GM20431 (cell line): ENCODE data around the gene CLDN24.

Experiments used
- in situ Hi-C: fragments of 300-500 bp; cut with MseI, MboI; formaldehyde crosslinking; loops from one replicate; pipeline ENCODE4 v1.15.0; 2020; ENCODE audit warnings: low sequenced_read_pairs; ENCODE audit not compliant: unreplicated experiment

Gene CLDN24

DNA sequence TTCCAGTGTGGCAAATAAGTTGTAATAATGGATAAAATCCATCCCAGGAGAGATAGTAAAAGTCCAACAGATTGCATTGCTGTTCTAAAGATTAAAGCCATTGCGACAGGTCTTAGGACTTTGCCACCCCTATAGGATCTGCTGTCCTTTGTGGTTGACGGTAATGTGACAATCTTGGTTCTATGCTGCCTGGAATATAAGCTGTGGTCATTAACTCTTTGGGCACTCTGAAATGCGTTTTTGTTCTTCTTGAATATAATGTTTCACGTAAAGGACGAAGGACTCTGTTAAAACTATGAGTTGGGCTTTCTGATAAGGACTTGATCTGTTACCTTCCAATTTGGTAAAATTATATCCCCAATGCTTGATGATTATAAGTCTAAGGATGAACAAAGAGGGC lies at the start of gene CLDN24:
CLDN24 (minus strand) TSS at position 101 of the 400 bp plus-strand sequence; CDS start at position 101, 0 bp downstream.
- in situ Hi-C loops: no loop called here

DNA sequence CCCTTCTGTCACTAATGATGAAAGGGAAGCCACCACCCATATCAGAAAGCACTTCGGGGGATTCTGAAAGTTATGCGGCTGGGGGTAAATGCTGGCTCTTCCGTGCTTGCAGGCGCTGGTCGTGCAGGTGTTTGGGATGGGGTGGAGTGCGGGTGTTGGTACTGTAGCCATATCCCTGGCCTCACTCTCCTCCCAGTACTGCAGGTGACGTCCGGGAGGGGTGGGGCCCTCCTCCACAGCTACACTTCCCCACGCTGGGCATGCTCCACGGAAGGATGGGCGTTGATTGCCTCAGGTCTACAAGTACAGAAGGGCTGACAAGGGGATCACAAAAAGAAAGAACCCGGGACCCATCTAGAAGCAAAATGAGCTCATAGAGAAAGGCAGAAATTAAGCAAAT lies 48.6 kb upstream of the CLDN24 start:
- in situ Hi-C loops: no loop called here

DNA sequence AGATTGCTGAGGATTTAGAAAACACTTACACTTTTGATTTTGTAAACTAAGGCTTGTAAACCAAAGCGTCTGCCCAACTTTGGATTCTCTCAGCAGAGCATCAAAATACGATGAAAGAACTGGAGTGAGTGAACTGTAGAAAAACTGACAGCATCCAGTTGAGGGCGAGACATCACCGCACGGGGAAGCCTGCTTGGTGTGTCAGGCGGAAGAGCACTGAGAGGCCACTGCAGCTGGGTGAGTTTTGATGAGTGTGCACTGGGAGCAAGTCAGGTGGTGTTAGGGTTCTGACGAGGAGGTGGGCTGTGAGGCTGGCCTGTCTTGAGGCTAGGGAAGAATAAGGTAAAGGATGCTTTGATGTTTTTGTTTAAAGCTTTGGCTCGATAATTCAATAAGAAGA lies 46.8 kb upstream of the CLDN24 start:
- in situ Hi-C loops: no loop called here

DNA sequence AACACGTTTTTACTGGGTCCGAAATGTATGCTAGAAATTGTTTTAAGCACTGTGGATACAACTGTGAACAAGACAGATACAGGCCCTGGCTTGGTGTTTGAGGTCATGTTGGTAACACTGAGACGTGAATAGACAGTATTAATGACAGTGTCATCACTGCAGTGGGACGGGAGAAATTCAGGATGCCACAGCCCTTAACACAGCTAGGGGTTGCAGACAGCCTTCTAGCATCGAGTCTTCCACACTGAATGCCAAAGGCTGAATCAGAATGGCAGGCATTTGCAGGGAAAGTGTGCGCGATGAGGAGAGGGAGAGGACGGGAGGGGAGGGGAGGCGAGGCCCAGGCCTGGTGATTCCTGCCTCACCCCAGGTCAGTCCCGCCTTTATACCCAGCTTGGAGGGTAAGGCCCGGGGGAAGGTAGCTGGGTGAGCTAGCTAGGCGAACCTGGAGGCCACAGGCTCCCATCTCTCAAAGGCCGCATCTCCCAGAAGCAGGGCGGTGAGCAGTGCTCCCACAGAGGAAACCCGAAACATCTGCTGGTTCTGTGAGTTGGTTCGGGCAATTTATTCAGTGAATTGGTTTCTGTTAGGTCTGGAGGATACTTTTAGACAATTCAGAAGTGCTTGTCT lies 44.1 kb upstream of the CLDN24 start:
- in situ Hi-C loops: no loop called here

DNA sequence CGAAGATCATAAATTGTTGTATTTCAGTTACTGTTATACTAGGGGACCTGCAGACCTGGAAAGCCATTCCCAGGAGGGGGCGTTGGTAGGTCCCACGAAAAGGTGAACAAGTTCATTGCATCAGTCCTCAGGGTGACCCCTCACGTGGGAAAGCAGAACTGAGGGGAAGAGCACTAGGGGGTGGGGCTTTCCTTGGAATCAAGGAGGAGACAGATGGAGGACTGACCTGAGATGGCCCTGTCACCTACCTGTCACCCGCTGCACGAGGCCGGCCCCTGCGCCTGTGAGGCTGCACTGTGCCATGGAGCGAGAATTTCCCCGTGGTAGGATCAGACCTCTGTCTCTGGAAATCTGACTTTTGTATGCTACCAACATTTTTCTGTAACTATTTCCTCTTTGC lies 41.8 kb upstream of the CLDN24 start:
- in situ Hi-C loops: no loop called here

DNA sequence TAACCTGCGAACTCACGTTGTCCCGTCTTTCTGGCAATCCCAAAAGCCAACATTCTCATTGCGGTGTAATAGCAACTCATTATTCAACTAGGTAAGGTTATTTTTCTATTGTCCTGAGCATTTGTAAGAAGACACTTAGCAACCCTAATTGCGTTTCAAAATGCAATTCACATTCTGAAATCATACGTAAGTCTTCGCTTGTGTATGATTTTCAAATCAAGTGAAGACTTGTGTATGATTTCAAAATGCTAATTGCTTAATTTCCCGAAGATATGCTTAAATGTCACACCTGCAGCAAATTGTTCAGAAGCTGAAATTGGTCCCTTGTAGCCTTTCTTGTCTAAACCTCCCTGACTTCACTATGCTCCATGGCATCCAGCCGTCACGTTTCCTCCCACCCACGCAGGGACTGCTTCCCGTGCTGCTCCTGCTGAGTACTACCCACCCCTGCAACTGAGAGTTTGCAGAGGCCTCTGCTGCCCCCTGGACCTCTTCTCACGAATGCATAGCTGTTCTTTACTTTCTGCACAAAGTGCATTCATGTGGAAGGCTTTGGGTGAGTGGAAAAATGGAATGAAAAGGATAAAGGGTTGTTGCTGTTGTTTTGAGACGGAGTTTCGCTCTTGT lies 40.8 kb upstream of the CLDN24 start:
- in situ Hi-C loops: no loop called here

DNA sequence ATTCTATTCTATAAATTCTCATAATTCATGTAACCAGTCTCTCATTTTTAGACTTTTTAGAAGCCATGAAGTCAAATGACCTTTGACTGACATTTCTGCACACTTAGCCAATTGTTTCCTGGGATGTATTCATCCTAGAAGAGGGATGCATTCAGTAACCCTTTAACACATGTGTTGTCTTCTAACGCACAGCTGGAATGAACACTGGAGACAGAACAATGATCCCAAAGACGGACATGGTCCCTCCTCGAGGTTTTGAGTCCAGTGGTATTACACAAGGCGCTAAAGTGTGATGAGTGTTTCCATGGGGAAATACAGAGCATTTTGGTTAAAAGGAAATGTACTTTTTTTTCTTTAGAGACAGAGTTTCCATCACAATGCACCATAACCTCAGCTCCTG lies 39.8 kb upstream of the CLDN24 start:
- in situ Hi-C loops: no loop called here

DNA sequence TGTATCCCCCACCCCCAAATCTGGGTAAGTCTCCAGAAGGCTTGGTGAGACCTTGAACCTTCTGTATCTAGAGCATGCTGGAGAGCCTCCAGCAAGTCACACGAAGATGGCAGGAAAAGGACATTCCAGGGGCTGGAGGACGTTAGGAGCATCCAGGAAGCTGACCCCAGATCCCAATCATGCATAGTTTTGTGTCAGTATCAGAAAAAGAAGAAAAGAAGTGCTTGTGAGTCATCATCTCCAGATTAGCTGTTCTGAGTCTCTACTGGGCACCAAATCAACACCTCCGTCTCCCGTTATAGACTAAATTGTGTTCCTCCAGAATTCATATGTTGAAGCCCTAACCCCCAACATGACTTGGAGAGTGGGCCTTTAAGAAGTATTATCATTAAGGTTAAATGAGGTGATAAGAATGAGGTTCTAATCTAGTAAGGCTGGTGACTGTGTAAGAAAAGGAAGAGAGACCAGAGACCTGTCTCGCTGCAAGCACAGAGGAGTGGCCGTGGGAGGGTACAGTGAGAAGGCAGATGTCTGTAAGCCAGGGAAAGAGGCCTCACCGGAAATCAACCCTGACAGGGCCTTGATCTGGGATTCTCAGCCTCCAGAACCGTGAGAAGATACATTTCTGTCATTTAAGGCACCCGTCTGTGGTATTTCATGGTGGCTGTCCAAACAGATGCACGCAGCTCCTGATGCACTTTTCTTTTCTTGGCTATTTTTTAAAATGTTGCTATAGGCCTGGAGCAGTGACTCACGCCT lies 38.1 kb upstream of the CLDN24 start:
- in situ Hi-C loops: no loop called here

DNA sequence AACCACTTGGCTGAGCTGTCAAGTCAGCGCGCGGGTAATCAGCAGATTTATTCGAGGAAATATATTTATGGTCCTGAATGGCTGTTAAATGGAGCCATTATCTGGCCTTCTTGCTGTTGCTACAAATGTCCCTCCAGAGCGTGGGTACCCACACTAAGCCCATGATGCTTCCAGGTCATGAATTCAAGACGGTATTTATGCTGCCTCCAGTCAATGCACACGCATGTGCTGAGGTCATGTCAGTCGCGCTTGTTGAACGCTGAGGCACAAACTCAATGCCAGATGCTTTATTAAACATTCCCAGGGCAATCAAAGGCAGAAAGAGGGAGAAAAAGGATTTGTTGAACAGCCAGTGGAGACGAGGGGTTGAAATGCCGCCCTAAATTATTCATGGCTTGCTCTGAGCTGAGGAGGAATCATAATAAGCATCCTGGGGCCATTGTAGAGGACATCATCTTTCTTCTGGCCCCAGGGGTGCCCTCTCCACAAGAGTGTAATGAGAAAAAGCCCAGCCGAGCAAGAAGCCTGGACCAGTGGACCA lies 36.1 kb upstream of the CLDN24 start:
- in situ Hi-C loops: no loop called here

DNA sequence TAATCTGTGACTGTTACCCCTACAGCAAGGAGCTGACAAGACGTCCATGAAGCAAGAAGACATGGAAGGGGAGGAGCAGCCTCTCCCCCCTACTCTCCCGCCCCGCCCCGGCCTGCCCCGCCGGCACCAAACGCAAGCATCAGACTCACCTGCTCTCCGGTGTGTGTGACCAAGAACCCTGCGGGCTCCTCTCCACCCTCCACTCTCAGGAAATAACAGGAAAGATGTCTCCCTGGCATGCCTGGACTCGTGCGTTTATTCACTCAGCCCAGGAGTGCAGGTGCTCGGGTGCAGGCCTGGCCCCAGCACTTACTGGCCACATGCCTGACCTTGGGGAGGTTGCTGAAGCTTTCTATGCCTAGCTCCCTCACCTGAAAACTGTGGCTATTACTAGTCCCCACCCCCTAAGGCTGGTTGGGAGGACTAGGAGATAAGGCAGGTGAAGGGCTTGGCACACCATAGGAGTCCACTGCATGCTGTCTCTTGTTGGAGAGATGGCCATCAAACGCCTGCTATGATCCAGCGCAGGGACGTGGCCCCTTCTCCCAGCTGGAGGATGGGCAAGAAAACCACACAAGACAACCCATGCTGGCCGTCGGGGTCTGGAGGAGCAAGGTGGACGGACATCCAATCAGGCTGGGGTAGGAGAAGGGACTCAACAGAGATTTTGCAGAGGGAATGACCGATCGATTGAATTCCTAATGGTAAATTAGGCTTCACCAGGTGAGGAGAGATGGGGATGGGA lies 34.9 kb upstream of the CLDN24 start:
- in situ Hi-C loops: no loop called here

DNA sequence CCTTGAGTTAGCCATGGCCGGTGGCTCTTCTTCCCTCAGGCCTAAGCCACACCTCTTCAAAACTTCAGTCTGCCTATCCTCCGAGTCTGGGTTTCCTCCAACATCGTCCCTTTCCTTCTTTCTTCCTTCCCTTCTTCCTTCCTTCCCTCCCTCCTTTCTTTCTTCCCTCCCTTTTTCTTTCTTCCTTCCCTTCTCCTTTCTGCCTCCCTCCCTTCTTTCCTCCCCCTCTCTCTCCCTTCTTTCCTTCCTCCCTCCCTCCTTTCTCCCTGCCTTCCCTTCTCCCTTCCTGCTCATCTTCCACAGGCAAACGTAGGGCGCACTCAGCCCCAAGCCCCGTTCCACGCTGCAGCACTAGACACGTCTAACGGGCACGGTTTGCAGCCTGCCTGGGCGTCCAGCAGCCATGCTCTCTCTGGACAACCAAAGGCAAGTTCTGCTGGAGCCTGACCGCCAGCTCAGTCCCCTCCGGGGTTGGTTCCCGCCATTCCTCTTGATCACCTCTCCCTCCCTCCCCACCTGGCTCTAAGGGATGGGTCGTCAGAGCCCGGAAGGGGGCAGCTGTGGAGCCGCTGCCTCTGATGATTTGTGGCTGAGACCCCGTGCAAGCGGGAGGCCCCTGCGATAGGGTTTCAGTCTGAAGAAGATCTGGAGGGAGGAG lies 34.1 kb upstream of the CLDN24 start:
- in situ Hi-C loops: no loop called here

DNA sequence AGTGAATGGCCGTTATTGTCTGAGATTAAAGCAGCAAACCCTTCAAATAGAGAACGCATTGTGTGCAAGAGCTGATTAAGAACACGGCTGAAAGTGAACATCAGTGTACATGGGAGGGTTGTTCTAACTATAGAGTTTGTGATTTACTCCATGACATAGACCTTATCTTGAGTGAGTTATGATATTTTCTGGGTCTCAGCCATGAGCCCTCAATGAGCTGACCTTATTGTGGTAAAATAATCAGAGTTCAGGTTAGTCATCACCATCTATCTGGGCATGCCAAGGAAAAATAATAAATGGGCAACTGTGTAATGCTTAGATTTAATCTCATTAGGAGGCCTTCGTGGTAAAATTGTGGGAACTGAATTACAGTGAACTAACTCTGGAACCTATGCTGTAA lies 33.2 kb upstream of the CLDN24 start:
- in situ Hi-C loops: no loop called here

DNA sequence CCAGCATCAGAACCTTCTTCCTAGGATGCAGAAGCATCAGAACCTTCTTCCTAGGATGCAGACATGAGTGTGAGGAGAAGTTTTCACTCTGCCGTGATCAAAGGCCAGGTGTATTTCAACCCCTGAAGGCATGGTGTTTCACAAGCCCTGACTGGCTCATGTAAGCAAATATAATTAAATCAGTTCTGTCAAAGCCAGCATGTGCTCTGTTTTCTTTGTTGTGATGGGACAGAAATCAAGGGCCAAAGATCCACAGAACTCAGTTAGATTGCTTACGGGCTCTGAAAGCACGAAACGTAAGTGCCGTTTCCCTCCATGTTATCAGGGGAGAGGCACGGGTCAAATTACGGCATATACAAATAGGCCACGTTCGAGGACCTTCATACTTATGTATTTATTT lies 32.0 kb upstream of the CLDN24 start:
- in situ Hi-C loops: no loop called here

DNA sequence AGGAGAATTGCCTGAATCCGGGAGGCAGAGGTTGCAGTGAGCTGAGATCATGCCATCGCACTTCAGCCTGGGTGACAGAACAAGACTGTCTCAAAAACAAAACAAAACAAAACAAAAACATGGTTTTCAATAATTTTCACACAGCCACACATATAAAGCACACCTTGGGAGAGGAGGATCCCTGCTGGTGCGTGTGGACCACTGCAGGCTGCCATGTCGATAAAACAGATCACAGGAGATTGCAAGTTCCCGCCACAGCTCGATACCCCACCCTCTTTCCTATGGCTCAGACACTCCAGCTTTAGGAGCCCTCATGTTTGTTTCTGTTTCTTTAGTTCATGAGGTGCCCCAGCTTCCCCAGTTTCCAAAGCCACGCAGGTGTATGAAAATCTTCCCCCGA lies 31.3 kb upstream of the CLDN24 start:
- in situ Hi-C loops: no loop called here

DNA sequence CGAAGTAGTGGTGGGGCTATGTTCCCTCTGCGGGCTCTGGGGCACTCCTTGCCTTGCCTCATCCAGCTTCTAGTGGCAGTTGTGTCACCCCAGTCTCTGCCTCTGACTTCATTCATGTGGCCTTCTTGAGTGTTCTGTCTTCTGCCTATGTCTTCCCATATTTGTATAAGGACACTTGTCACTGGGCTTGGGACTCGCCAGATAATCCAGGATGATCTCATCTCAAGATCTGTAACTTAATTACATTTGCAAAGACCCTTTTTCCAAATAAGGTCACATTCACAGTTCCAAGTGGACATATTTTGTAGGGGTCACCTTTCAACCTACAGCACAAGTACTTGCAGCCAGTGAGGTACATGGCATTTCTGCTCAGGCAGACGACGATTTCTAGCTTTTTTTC lies 30.3 kb upstream of the CLDN24 start:
- in situ Hi-C loops: no loop called here

DNA sequence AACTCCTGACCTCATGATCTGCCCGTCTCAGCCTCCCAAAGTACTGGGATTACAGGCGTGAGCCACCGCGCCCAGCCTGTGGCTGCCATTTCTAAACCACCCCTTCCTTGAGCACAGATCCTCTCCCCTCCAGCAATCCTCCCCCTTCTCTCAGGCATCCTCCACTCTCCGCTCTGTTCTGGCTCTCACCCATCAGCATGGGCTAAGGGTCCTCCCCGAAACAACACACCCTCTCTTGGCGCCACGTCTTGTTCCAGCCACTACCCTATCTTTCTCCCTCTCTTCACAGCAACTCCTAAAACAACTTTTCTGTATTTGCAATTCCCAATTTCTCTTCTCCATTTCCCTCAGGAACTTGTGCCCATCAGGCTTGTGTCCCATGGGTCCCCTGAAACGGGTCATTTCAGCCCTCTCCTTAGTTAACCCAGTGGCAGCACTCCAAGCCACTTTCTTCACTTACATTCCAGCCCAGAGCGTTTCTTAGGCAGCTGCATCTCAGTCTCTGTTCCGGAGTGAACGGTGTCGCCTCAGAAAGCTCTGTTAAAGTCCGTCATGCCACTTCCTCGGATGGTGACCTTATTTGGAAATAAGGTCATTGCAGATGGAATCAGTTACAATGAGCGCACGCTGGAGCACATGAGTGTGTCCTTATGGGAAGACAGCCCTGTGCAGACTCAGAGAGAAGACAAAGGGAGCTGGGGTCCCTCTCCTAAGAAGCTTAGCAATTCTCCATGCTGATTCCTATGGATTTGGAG lies 28.3 kb upstream of the CLDN24 start:
- in situ Hi-C loops: no loop called here

DNA sequence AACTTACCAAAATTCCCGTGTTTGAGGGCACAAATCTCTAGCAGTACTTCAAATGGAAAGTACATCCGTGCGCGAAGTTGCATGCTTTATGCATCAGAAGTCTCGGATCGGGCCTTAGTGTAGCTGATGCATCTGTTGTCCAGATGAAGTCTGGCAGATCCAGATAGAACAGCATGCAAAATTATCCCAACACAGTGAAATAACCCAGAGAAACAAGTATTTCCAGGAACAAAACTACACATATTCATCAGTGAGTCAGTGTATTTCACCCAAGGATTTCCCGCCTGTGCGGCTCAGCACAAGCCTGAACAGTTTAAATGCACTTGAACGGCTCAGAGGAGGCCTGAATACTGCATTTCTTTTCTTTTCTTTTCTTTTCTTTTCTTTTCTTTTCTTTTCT lies 27.4 kb upstream of the CLDN24 start:
- in situ Hi-C loops: no loop called here

DNA sequence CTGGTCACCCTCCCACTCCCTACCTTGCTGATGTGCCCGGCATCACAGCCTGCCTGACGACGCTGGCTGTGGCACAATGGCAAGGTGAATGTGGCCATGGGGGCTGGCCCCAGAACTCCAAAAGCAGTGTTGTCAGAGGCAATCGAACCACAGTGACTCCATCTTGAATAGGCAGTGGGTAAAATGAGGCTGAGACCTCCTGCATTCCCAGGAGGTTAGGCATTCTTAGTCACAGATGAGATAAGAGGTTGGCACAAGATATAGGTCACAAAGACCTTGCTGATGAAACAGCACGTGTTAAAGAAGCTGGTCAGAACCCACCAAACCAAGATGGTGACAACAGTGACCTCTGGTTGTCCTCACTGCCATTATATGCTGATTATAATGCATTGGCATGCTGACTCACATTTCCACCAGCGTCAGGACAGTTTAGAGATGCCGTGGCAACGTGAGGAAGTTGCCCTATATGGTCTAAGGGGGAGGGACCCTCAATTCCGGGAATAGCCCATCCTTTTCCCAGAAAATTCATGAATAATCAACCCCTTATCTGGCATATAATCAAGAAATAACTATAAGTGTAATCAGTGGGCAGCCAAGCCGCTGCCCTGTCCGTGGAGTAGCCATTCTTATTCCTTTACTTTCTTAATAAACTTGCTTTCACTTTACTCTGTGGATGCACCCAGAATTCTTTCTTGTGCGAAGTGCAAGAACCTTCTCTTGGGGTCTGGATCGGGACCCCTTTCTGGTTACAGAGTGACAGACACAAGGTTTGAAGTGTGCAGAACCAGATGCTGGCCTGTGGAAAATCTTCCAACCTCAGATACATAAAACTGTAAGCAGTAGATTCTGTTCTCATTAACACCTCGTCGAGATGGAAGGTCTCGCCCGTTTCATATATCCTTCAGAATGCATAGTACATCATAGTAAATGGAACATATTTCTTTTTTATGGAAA lies 26.8 kb upstream of the CLDN24 start:
- in situ Hi-C loops: no loop called here
